ENCODE results near the gene FANCD2.

Gene FANCD2

DNA sequence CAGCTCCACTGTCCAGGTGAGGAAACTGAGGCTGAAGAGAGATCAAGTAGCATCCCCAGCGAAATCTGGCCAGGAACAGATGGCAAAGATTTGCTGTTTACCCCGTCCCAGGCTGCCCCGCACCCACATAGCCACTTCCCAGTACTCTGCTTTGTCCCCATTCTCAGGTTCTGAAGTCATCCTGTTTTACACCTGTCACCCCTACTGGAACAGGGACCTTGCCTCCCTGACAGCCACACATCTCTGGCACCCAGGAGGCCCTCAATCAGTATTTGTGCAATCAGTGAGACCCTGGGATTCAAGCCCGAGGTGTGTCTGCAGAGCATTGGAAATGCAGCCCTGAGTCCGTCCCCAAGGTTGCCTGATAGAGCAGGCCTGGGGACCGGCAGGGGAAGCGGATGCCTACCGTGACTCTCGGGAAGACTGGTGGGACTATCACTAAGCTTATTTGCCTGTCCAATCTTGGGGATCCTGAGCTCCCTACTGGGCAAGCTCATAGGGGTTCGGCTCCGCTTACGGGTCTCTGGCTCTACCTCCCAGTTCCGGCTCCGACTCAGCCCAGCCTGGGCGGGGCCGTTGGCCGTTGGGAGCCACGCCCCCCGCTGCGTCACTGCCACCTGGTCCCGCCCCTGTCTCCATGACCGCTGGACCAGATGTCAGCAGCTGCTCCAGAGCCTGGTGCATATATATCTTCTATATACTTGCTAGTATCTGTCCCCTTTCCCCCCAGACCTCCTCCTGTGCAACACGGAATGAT is 17.5 kb upstream of the FANCD2 start (continued):
- TF ChIP-seq, protein P1, sequence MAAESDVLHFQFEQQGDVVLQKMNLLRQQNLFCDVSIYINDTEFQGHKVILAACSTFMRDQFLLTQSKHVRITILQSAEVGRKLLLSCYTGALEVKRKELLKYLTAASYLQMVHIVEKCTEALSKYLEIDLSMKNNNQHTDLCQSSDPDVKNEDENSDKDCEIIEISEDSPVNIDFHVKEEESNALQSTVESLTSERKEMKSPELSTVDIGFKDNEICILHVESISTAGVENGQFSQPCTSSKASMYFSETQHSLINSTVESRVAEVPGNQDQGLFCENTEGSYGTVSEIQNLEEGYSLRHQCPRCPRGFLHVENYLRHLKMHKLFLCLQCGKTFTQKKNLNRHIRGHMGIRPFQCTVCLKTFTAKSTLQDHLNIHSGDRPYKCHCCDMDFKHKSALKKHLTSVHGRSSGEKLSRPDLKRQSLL (tag by site-specific recombination; IDR thresholded peaks at IDR 0.05), result peak; percentile 94
- TF ChIP-seq ZNF660 (tag by site-specific recombination; IDR thresholded peaks at IDR 0.05), result no peak
- TF ChIP-seq ZNF423 (tag by site-specific recombination; IDR thresholded peaks at IDR 0.05), result no peak
- no peak for TF ChIP-seq KLF16 (tag by site-specific recombination; IDR thresholded peaks at IDR 0.05)
- TF ChIP-seq FEZF1 (tag by site-specific recombination; IDR thresholded peaks at IDR 0.05), result no peak
- TF ChIP-seq SP7 (tag by site-specific recombination; IDR thresholded peaks at IDR 0.05), result no peak
- no peak for TF ChIP-seq ZNF558 (tag by site-specific recombination; IDR thresholded peaks at IDR 0.05)
- TF ChIP-seq, protein P2, sequence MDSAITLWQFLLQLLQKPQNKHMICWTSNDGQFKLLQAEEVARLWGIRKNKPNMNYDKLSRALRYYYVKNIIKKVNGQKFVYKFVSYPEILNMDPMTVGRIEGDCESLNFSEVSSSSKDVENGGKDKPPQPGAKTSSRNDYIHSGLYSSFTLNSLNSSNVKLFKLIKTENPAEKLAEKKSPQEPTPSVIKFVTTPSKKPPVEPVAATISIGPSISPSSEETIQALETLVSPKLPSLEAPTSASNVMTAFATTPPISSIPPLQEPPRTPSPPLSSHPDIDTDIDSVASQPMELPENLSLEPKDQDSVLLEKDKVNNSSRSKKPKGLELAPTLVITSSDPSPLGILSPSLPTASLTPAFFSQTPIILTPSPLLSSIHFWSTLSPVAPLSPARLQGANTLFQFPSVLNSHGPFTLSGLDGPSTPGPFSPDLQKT (IDR thresholded peaks at IDR 0.05; ENCODE audit: borderline replicate concordance, low read depth, low read length), result no peak
- TF ChIP-seq ZNF555 (tag by site-specific recombination; conservative IDR thresholded peaks at IDR 0.05), result no peak
- TF ChIP-seq ZNF335 (tag by site-specific recombination; conservative IDR thresholded peaks at IDR 0.05), result peak; percentile 99
- TF ChIP-seq ZNF211 (tag by site-specific recombination; IDR thresholded peaks at IDR 0.05; ENCODE audit: low read depth), result no peak
- TF ChIP-seq, protein P3, sequence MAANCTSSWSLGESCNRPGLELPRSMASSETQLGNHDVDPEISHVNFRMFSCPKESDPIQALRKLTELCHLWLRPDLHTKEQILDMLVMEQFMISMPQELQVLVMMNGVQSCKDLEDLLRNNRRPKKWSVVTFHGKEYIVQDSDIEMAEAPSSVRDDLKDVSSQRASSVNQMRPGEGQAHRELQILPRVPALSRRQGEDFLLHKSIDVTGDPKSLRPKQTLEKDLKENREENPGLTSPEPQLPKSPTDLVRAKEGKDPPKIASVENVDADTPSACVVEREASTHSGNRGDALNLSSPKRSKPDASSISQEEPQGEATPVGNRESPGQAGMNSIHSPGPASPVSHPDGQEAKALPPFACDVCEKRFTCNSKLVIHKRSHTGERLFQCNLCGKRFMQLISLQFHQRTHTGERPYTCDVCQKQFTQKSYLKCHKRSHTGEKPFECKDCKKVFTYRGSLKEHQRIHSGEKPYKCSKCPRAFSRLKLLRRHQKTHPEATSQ (tag by site-specific recombination; IDR thresholded peaks at IDR 0.05), result no peak
- TF ChIP-seq ZNF529 (tag by site-specific recombination; IDR thresholded peaks at IDR 0.05; ENCODE audit: insufficient replicate concordance), result no peak
- no peak for TF ChIP-seq ZNF184 (tag by site-specific recombination; IDR thresholded peaks at IDR 0.05)
- TF ChIP-seq ZNF169 (tag by site-specific recombination; IDR thresholded peaks at IDR 0.05), result no peak
- no peak for TF ChIP-seq SETDB1 (IDR thresholded peaks at IDR 0.05; ENCODE audit: insufficient read length, low read length)
- TF ChIP-seq, protein P4, sequence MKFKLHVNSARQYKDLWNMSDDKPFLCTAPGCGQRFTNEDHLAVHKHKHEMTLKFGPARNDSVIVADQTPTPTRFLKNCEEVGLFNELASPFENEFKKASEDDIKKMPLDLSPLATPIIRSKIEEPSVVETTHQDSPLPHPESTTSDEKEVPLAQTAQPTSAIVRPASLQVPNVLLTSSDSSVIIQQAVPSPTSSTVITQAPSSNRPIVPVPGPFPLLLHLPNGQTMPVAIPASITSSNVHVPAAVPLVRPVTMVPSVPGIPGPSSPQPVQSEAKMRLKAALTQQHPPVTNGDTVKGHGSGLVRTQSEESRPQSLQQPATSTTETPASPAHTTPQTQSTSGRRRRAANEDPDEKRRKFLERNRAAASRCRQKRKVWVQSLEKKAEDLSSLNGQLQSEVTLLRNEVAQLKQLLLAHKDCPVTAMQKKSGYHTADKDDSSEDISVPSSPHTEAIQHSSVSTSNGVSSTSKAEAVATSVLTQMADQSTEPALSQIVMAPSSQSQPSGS (tag by site-specific recombination; IDR thresholded peaks at IDR 0.05; ENCODE audit: low read depth), result no peak
- 0 out of 2 replicates have a peak, but pooled peaks have one; percentile 19 for TF ChIP-seq ZBTB8A (tag by site-specific recombination; IDR thresholded peaks at IDR 0.05)
- TF ChIP-seq, protein P5, sequence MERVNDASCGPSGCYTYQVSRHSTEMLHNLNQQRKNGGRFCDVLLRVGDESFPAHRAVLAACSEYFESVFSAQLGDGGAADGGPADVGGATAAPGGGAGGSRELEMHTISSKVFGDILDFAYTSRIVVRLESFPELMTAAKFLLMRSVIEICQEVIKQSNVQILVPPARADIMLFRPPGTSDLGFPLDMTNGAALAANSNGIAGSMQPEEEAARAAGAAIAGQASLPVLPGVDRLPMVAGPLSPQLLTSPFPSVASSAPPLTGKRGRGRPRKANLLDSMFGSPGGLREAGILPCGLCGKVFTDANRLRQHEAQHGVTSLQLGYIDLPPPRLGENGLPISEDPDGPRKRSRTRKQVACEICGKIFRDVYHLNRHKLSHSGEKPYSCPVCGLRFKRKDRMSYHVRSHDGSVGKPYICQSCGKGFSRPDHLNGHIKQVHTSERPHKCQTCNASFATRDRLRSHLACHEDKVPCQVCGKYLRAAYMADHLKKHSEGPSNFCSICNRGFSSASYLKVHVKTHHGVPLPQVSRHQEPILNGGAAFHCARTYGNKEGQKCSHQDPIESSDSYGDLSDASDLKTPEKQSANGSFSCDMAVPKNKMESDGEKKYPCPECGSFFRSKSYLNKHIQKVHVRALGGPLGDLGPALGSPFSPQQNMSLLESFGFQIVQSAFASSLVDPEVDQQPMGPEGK (tag by site-specific recombination; IDR thresholded peaks at IDR 0.05), result peak; percentile 20; the same call in 1 of the 2 replicates
- no peak for TF ChIP-seq ZNF311 (tag by site-specific recombination; IDR thresholded peaks at IDR 0.05; ENCODE audit: borderline replicate concordance)
- TF ChIP-seq KLF10 (tag by site-specific recombination; IDR thresholded peaks at IDR 0.05), result peak; percentile 38; the same call in 1 of the 2 replicates
- TF ChIP-seq, protein P6, sequence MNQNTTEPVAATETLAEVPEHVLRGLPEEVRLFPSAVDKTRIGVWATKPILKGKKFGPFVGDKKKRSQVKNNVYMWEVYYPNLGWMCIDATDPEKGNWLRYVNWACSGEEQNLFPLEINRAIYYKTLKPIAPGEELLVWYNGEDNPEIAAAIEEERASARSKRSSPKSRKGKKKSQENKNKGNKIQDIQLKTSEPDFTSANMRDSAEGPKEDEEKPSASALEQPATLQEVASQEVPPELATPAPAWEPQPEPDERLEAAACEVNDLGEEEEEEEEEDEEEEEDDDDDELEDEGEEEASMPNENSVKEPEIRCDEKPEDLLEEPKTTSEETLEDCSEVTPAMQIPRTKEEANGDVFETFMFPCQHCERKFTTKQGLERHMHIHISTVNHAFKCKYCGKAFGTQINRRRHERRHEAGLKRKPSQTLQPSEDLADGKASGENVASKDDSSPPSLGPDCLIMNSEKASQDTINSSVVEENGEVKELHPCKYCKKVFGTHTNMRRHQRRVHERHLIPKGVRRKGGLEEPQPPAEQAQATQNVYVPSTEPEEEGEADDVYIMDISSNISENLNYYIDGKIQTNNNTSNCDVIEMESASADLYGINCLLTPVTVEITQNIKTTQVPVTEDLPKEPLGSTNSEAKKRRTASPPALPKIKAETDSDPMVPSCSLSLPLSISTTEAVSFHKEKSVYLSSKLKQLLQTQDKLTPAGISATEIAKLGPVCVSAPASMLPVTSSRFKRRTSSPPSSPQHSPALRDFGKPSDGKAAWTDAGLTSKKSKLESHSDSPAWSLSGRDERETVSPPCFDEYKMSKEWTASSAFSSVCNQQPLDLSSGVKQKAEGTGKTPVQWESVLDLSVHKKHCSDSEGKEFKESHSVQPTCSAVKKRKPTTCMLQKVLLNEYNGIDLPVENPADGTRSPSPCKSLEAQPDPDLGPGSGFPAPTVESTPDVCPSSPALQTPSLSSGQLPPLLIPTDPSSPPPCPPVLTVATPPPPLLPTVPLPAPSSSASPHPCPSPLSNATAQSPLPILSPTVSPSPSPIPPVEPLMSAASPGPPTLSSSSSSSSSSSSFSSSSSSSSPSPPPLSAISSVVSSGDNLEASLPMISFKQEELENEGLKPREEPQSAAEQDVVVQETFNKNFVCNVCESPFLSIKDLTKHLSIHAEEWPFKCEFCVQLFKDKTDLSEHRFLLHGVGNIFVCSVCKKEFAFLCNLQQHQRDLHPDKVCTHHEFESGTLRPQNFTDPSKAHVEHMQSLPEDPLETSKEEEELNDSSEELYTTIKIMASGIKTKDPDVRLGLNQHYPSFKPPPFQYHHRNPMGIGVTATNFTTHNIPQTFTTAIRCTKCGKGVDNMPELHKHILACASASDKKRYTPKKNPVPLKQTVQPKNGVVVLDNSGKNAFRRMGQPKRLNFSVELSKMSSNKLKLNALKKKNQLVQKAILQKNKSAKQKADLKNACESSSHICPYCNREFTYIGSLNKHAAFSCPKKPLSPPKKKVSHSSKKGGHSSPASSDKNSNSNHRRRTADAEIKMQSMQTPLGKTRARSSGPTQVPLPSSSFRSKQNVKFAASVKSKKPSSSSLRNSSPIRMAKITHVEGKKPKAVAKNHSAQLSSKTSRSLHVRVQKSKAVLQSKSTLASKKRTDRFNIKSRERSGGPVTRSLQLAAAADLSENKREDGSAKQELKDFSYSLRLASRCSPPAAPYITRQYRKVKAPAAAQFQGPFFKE (tag by site-specific recombination; IDR thresholded peaks at IDR 0.05; ENCODE audit: borderline replicate concordance), result no peak
- no peak for TF ChIP-seq ZNF585B (tag by site-specific recombination; IDR thresholded peaks at IDR 0.05)
- TF ChIP-seq ZNF266 (tag by site-specific recombination; IDR thresholded peaks at IDR 0.05; ENCODE audit: low read depth), result no peak
- TF ChIP-seq ZNF837 (tag by site-specific recombination; IDR thresholded peaks at IDR 0.05), result no peak
- peak; percentile 87 for TF ChIP-seq GLIS1 (tag by site-specific recombination; IDR thresholded peaks at IDR 0.05)
- TF ChIP-seq KLF8 (tag by site-specific recombination; IDR thresholded peaks at IDR 0.05), result peak; percentile 71
